CD4-positive, alpha-beta T cell treated with Interleukin-4 for 1 hour (primary cell): ENCODE results near the gene CCDC8.
"Not testable (repeated sequence)": the region's sequence is repeated elsewhere in the genome, so short reads cannot be mapped to it uniquely, and the experiment has no call there.

Source experiments
- DNase-seq, 2 donors: peaks; one replicate each; pipeline ENCODE4 v3.0.0-alpha.2; 2020 to 2022

CCDC8 gene

GRCh38 chr19:46427518-46428045 lies 14.2 kb upstream of the CCDC8 start:
- no peak for DNase-seq

- peak in 1 of 2 donors; percentile 44 for DNase-seq
Measured at GRCh38 chr19:46426506-46427162, 13.3 kb upstream of the CCDC8 start.

GRCh38 chr19:46426035-46426505 lies 12.7 kb upstream of the CCDC8 start:
- no peak for DNase-seq

- no peak for DNase-seq
Measured at GRCh38 chr19:46423188-46423587, 9.8 kb upstream of the CCDC8 start.

- DNase-seq, result no peak
Measured at GRCh38 chr19:46422344-46422743, 9.0 kb upstream of the CCDC8 start.

DNA sequence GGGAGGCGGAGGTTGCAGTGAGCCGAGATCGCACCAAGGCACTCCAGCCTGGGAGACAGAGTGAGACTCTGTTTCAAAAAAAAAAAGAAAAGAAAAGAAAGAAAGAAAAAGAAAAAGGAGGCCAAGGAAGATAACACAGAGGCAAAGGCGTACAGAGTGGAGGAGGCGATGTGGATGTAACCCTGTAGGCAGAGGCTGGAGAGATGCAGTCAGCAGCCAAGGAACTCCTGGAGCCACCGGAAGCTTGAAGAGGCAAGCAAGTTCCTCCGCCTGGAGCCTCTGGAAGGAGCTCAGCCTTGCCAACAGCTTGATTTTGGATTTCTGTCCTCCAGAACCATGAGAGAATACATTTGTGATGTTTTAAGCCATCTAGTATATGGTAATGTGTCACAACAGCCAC lies 6.7 kb upstream of the CCDC8 start:
- no peak for DNase-seq

DNA sequence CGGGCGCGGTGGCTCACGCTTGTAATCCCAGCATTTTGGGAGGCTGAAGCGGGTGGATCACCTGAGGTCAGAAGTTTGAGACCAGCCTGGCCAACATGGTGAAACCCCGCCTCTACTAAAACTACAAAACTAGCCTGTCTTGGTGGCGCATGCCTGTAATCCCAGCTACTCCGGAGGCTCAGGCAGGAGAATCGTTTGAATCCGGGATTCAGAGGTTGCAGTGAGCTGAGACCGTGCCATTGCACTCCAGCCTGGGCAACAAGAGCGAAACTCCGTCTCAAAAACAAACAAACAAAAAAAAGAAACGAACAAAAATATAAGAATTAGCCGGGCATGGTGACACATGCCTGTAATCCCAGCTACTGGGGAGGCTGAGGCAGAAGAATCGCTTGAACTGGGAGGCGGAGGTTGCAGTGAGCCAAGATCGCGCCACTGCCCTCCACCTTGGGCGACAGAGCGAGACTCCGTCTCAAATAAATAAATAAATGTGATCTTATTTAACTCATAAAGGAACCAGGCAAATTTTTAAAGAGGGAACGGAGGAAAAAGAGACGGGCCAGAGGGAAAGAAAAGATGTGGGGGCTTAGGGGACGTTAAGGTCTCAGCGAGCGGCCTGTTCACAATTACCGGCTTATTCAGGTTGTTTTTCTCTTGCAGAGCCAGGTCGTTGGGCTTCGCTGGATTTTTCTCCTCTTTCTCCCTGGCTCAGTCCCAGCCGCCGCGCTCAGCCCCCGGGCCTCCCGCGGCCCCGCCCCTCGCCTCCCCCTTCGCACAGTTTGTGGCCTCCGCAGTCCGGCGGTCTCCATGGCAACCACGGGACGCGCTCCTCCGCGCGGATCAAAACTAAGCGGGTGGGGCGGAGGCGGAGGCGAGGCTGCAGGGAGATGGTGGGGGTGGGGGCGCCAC lies 2.7 kb upstream of the CCDC8 start:
- DNase-seq, result not testable (repeated sequence)

DNA sequence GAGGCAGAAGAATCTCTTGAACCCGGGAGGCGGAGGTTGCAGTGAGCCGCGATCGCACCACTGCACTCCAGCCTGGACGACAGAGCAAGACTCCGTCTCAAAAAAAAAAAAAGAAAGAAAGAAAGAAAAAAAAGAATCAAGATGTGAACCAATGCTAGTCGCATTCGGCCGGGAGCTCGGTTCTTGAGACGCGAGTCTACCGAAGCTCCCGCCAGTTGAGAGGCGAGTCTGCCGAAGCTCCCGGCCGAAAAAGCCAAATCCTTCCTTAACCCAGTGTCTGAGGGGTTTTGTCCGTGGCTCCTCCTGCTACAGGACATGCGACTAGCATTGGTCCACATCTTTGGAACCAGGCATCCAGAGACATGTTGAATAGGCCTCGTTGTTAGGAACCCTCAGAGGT lies 1.5 kb upstream of the CCDC8 start:
- not testable (repeated sequence) for DNase-seq

- no peak for DNase-seq
Measured at GRCh38 chr19:46412650-46413261, 608 bp downstream of the CCDC8 start.

- no peak for DNase-seq
Measured at GRCh38 chr19:46411925-46412649, 1.3 kb downstream of the CCDC8 start.

DNA sequence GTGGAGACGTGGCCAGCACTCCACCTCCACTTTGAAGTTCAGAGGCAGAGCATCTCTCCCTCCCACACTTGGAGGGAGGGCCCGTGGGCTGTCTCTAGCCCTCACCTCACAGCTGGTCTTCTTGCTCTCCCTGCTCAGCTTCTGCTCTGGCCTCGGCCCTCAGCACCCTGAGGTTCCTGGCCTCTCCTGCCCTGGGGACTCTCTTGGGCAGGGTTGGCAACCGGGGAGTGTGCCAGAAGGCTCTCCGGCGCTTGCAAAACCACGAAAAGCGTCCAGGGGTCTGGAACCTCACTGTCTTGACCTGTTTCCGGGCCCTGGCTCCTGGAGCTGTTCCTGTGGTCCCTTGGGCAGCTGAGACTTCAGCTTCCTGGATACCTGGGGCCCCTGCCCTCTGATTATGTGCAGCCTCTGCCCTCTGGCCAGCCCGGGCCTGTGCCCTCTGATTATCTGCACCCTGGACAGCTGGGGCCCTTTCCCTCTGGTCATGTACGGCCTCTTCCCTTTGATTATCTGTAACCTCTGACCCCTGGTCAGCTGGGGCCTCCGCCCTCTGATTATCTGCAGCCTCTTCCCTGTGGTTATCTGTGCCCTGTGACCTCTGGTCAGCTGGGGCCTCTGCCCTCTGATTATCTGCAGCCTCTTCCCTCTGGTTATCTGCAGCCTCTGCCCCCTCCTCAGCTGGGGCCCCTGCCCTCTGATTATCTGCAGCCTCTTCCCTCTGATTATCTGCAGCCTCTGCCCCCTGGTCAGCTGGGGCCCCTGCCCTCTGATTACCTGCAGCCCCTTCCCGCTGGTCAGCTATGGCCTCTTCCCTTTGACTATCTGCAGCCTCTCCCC lies 2.1 kb downstream of the CCDC8 start:
- DNase-seq, result no peak

DNA sequence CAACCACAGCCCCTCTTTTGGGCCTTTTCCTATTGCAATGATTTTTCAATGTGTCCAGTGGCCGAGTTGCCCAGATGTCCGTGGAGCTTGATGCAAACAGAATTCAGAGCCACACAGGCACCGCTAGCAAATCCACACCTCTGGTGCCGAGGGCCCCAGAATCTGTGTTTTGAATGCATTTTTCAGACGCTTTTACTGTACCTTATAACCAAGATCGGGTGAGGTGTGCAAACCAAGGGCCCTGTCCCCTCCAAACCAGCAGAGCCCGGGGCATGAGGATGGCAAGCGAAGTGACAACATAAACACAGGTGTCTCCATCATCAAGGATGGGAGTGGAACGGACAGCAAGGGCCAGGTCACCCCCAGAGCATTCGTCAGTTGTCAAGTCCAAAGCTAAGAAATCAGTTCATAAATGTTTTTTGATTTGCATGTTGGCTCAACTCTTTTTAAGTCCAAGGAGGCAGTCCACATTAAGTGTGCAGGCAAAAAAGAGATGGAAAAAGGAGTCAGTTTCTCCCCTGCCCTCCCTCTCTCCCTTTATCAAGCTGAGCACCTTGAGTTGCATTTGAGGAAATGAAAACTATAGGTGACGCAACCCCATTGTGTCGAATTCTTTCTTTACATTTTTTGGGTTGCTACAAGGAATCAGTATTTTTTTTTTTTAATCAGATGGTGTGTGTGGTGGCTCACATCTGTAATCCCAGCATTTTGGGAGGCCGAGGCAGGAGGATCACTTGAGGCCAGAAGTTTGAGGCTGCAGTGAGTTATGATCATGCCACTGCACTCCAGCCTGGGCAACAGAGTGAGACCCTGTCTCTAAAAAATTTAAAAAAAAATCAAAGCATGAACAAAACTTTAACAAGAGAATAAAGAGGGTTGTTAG lies 2.9 kb downstream of the CCDC8 start:
- no peak for DNase-seq

DNA sequence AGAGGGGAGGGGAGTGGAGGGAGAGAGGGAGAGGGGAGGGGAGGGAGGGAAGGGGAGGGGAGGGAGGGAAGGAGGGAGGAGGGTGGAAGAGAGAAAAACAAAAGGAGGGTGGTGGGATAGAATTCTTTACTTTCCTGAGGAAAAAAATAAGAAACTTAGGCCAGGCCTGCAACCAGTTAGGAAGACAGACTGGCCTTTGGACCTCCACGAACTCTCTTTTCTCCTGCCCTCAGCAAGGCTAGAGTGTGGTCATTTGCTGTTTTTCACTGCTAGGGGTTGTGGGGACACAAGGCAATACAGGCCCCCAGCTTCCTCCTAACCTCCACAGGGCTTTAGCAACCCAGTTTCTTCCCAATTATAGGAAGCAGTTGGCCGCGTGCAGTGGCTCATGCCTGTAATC lies 4.2 kb downstream of the CCDC8 start:
- no peak for DNase-seq

DNA sequence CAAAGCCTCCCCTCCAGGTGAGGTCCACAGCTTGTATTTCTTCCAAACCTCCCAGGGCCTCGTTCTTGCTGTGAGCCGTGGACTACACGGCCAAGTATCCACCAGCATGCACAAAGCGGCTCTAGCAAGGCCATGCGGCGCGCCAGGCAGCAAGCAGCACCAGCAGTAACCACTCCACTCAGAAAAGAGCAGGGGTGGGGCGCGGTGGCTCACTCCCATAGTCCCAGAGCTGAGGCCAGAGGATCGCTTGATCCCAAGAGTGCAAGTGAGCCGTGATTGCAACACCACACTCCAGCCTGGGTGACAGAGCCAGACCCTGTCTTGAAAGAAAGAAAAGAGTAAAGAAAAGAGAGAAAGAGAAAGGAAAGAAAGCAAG lies 4.7 kb downstream of the CCDC8 start:
- no peak for DNase-seq

DNA sequence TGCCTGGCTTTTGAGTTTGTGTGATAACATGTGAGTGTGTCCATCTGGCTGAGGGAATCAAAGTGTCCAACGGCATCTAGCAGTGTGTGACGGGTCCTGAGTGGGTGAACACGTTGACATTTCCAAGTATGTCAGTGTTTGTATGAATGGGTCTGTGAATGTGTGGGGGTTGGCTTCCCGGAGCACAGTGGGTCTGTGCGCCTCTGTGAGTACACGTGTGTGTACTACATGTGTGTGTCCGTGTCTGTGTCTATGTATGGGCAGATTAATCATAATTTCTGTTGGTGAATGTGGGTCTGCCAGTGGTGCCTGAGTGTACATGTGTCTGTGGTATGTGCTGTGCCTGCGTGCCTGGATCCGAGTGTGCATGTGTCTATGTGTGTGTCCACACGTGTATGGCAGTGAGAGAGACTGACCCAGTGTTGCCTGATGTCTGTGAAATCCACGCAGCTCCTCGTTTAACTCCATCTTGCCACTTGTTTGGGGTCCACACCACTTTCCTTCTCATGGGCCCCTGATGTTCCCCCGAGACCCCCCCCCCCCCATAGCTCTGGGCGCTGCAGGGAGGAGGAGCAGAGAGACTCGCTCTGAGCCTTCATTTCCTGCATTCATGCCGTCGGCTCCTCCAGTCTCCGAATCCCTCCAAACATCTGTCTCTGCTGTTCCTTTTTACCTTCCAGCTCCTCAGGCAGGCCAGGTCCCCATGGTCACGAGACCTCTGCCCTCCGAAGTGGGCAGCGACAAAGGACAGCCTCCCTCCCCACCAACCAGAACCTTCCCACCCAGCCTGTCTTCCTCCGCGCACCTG lies 5.3 kb downstream of the CCDC8 start:
- no peak for DNase-seq

DNA sequence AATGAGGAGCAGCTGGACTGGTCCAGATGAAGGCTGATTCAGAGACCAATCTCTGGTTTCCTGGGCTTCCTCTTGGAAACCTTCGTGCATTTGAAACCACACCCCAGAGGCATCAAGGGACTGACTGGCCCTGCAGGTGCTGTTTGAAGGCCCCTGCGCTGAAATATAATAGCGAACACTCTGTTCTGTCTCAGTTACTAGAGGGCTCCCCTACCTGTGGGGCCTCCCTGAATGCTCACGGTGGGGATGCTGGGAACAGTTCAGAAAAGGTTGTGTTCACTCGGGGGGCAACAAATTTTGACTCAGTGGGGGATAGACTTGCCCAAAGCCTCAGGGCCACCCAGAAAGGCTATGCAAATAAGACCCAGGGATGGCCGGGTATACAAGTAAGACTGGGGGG lies 6.4 kb downstream of the CCDC8 start:
- DNase-seq, result no peak

DNA sequence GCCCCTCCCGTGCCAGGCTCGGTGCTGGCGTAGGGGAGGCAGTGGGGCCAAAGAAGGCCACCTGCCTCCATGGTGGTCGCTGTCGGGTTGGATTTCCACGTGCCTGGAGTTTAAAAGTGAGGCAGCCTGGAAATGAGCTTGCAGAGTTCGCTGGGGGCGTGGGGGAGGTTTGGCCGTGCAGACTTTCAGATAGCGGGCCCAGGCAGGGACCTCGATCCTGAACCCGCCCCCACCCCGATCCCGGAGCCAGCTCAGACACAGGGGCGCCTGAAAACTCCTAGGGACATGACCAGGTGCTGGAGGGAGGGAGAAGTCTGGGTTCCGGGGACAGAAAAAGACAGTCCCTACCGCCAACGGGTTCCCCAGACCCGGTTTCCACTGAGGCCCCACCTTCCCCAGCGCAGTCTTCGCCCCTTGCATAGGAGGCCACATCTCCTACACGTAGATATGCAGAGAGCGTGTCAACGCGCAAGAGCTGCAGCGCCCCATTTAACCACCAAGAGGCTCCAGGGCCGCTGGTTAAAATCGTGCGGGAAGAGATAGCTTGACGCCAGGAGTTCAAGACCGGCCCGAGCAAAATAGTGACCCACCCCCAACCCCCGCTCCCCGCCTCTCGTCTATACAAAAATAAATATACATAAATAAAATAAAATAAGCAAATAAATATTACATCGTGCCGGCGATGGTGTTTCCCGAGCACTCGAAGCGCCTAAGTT lies 8.5 kb downstream of the CCDC8 start:
- DNase-seq, result no peak

- DNase-seq, result no peak
Measured at GRCh38 chr19:46404055-46404752, 9.2 kb downstream of the CCDC8 start.

DNA sequence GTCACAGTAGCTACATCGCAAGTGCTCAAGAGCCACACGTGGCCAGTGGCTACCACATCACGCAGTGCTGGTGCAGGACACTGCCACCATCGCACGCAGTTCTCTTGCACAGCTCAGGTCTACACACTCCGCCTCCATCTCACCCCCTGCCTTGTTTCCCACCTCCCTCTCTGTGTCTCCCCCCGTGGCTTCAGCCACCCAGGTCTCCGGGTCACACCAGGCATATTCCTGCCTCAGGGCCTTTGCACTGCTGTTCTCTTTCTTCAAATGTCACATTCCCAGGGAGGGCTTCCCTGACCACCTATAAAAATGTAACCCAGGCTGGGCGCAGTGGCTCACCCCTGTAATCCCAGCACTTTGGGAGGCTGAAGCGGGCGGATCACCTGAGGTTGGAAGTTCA lies 10.6 kb downstream of the CCDC8 start:
- no peak for DNase-seq
